Hepatocyte (in vitro differentiated cells): ENCODE measurements around the gene SUGP2. TPM values are rescaled to one million over a fixed set of nuclear protein-coding genes. Genes with fewer than 3 reads are reported as not detected.

Experiments
- DNase-seq: peaks from one replicate; pipeline ENCODE4 v3.0.0-alpha.2; 2016; ENCODE audit warnings: low spot score
- H2AFZ ChIP-seq: fragments of 200-600 bp; sonication (generic); 2 replicates; pipeline ENCODE4 v1.6.0; 2016; ENCODE audit warnings: antibody characterized with exemption, mild to moderate bottlenecking
- H3K27ac ChIP-seq: fragments of 200-600 bp; sonication (generic); 2 replicates; pipeline ENCODE4 v1.5.1; 2016; ENCODE audit warnings: mild to moderate bottlenecking
- H3K27me3 ChIP-seq: fragments of 200-600 bp; sonication (generic); 2 replicates; pipeline ENCODE4 v1.6.1; 2016
- H3K36me3 ChIP-seq: fragments of 200-600 bp; sonication (generic); replicated peaks from 2 replicates; pipeline ENCODE4 v1.5.1; 2016; ENCODE audit warnings: low read depth; ENCODE audit not compliant: insufficient read depth
- H3K4me1 ChIP-seq: fragments of 200-600 bp; sonication (generic); 2 replicates; pipeline ENCODE4 v1.5.1; 2016; ENCODE audit warnings: mild to moderate bottlenecking, moderate library complexity; ENCODE audit not compliant: insufficient read depth
- H3K4me2 ChIP-seq: fragments of 200-600 bp; sonication (generic); 2 replicates; pipeline ENCODE4 v1.6.0; 2016
- H3K4me3 ChIP-seq: fragments of 200-600 bp; sonication (generic); 2 replicates; pipeline ENCODE4 v1.5.1; 2016; ENCODE audit warnings: mild to moderate bottlenecking
- H3K79me2 ChIP-seq: fragments of 200-600 bp; sonication (generic); 2 replicates; pipeline ENCODE4 v1.6.0; 2017; ENCODE audit warnings: mild to moderate bottlenecking
- H3K9me2 ChIP-seq: fragments of 200-600 bp; sonication (generic); replicated peaks from 2 replicates; pipeline ENCODE4 v1.6.0; 2017; ENCODE audit warnings: mild to moderate bottlenecking; ENCODE audit not compliant: insufficient read depth
- H3K9me3 ChIP-seq: fragments of 200-600 bp; sonication (generic); 2 replicates; pipeline ENCODE4 v1.5.1; 2016; ENCODE audit warnings: low read depth, mild to moderate bottlenecking
- H4K20me1 ChIP-seq: fragments of 200-600 bp; sonication (generic); 2 replicates; pipeline ENCODE4 v1.6.0; 2016; ENCODE audit warnings: mild to moderate bottlenecking; ENCODE audit not compliant: insufficient read depth, poor library complexity, severe bottlenecking
- CTCF ChIP-seq: fragments of 200-600 bp; sonication (generic); IDR thresholded peaks from 2 replicates; pipeline ENCODE4 v1.5.1; 2016; ENCODE audit warnings: antibody characterized with exemption, mild to moderate bottlenecking; ENCODE audit not compliant: poor library complexity
- EZH2 ChIP-seq: fragments of 200-600 bp; sonication (generic); IDR thresholded peaks from 2 replicates; pipeline ENCODE4 v1.6.1; 2016; ENCODE audit warnings: antibody characterized with exemption, mild to moderate bottlenecking, borderline replicate concordance
- EZH2phosphoT487 ChIP-seq: fragments of 200-600 bp; sonication (generic); IDR thresholded peaks from one replicate; pipeline ENCODE4 v1.6.1; 2018; ENCODE audit warnings: antibody characterized with exemption, mild to moderate bottlenecking, low read depth, moderate library complexity; ENCODE audit not compliant: unreplicated experiment, severe bottlenecking
- WGBS: methylation state at CpG from one replicate; pipeline ENCODE4 v1.1.6; 2016; ENCODE audit warnings: low lambda C conversion rate; ENCODE audit errors: missing lambda C conversion rate; 5-methylcytosine and 5-hydroxymethylcytosine counted together
- polyA plus RNA-seq: library from polyadenylated mRNA; unstranded; fragments of >200 nt; fragmentation: Nextera tagmentation; extraction: Ambion mirVana; gene quantifications from 2 replicates; pipeline ENCODE4 v1.2.1, GENCODE V29; 2016
- total RNA-seq: library from RNA; depleted of rRNA; stranded (reverse); fragments of >200 nt; gene quantifications from 2 replicates; pipeline ENCODE4 v1.2.3, GENCODE V29; 2014

SUGP2 gene
- total and polyA plus RNA-seq, 2 experiments from 2014 or later, result 36.4 to 51.0 TPM

GRCh38 chr19:18964121-18964520 is 69.2 kb downstream of the SUGP2 start:
- WGBS, result 94% methylated on average over 9 of the region's 9 CpGs
- Histone ChIP-seq H3K4me2 (no peak overlapping the region), H3K79me2 (no peaks in the 10 kb centered on the region), H3K9me3 (no peaks in the 10 kb centered on the region), H4K20me1 (no peaks in the 10 kb centered on the region), H3K4me3 (no peak overlapping the region), H3K9me2 (no peaks in the 10 kb centered on the region), H3K27ac (no peak overlapping the region), H2AFZ (no peak overlapping the region), H3K36me3 (no peaks in the 10 kb centered on the region), H3K4me1 (no peaks in the 10 kb centered on the region), H3K27me3 (peaks cover 7% of the 10 kb centered on the region)
- DNase-seq, result no peak
- TF ChIP-seq CTCF (no peak), EZH2phosphoT487 (no peak)

- Histone ChIP-seq H3K79me2 (no peaks in the 10 kb centered on the region), H3K4me3 (no peak overlapping the region), H3K36me3 (no peaks in the 10 kb centered on the region), H3K9me2 (no peaks in the 10 kb centered on the region), H3K27me3 (peaks cover 7% of the 10 kb centered on the region), H3K4me1 (no peaks in the 10 kb centered on the region), H2AFZ (no peak overlapping the region), H3K4me2 (no peak overlapping the region), H4K20me1 (no peaks in the 10 kb centered on the region), H3K27ac (no peak overlapping the region), H3K9me3 (no peaks in the 10 kb centered on the region)
- 42% methylated on average over 15 of the region's 26 CpGs for WGBS
- DNase-seq, result peak; percentile 46
- TF ChIP-seq EZH2 (no peak), CTCF (no peak)
These were observed 71.3 kb downstream of the SUGP2 start for GRCh38 chr19:18961767-18962620.

DNA sequence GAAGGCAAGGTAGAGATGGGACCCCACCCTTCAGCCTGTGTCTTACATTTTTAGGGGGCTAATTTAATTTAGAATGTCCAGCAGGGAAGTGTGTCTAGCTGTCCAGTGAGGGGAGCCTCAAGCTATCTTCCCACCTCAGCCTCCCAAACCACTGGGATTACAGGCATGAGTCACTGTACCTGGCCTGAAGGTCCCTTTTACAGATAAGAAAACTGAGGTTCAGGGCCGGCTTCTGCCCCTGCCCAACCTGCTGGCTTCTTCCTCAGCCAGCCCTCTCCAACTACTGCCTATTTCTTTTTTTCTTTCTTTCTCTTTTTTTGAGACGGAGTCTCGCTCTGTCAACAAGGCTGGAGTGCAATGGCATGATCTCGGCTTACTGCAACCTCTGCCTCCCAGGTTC is 72.9 kb downstream of the SUGP2 start:
- no peaks in the 10 kb centered on the region for H3K9me2 ChIP-seq
- H3K36me3 ChIP-seq, result no peaks in the 10 kb centered on the region
- H3K4me1 ChIP-seq, result no peaks in the 10 kb centered on the region
- no peaks in the 10 kb centered on the region for H4K20me1 ChIP-seq
- peaks cover 7% of the 10 kb centered on the region for H3K27me3 ChIP-seq
- TF ChIP-seq CTCF, result no peak
- TF ChIP-seq EZH2phosphoT487, result no peak
- TF ChIP-seq EZH2, result no peak
- H3K27ac ChIP-seq, result no peak overlapping the region
- H3K4me2 ChIP-seq, result no peak overlapping the region
- DNase-seq, result no peak
- H2AFZ ChIP-seq, result no peak overlapping the region
- WGBS, result 81% methylated on average over 4 of the region's 4 CpGs
- no peaks in the 10 kb centered on the region for H3K79me2 ChIP-seq
- no peak overlapping the region for H3K4me3 ChIP-seq
- no peaks in the 10 kb centered on the region for H3K9me3 ChIP-seq
